Activated CD4-positive, alpha-beta memory T cell treated with anti-CD3 and anti-CD28 coated beads, Interleukin-2, amount 10 ng/mL, durations not matched to agents 7 days and 5 days (primary cell): ENCODE results near the gene FCN3. TPM values are rescaled to one million over a fixed set of nuclear protein-coding genes. Genes with fewer than 3 reads are reported as not detected.

Experiments used
- CTCF ChIA-PET: fragments of 350-600 bp; sonication (Branson Sonifier 250); formaldehyde crosslinking; loops from one replicate; lab custom pipeline; 2021; ENCODE audit warnings: antibody characterized with exemption, inconsistent platforms; lab: Charles Lee
- POLR2A ChIA-PET: fragments of 350-600 bp; sonication (Branson Sonifier 250); formaldehyde crosslinking; loops from one replicate; lab custom pipeline; 2021; ENCODE audit warnings: antibody characterized with exemption; lab: Charles Lee
- DNase-seq: peaks from one replicate; pipeline ENCODE4 v3.0.0-alpha.2; 2020
- H3K27ac Mint-ChIP-seq: one replicate; pipeline ENCODE4 v1.8.0; 2021; ENCODE audit warnings: mild to moderate bottlenecking, mixed read lengths
- H3K27me3 Mint-ChIP-seq: one replicate; pipeline ENCODE4 v1.8.0; 2021; ENCODE audit warnings: mixed read lengths
- H3K36me3 Mint-ChIP-seq: one replicate; pipeline ENCODE4 v1.8.0; 2021; ENCODE audit warnings: low read depth, mixed read lengths
- H3K4me1 Mint-ChIP-seq: one replicate; pipeline ENCODE4 v1.8.0; 2021; ENCODE audit warnings: mixed read lengths
- H3K4me3 Mint-ChIP-seq: one replicate; pipeline ENCODE4 v1.8.0; 2021; ENCODE audit warnings: mild to moderate bottlenecking, mixed read lengths
- H3K9me3 Mint-ChIP-seq: one replicate; pipeline ENCODE4 v1.8.0; 2021; ENCODE audit warnings: mixed read lengths
- total RNA-seq, 2 experiments: library from RNA; stranded (reverse); gene quantifications; one replicate each; pipeline ENCODE4 v1.2.3, GENCODE V29; 2021

FCN3 gene
- total RNA-seq, 2 experiments from 2014 or later, result not detected

GRCh38 chr1:27325286-27325685 lies 49.3 kb downstream of the FCN3 start:
- ChIA-PET POLR2A (interaction anchor here (2.0 kb wide), 1 partner anchor 9 kb away, joined by 4 read pairs; no protein-coding TSS in a partner anchor), CTCF (interaction anchor here (2.5 to 2.6 kb wide), 2 partner anchors 29 to 32 kb away, joined by 8 to 12 read pairs; no protein-coding TSS in a partner anchor)
- Mint-ChIP-seq H3K27ac (no peak overlapping the region), H3K4me3 (no peak overlapping the region), H3K9me3 (no peaks in the 10 kb centered on the region), H3K36me3 (peaks cover 42% of the 10 kb centered on the region), H3K4me1 (peaks cover 57% of the 10 kb centered on the region), H3K27me3 (no peaks in the 10 kb centered on the region)
- DNase-seq, result no peak

- H3K27ac Mint-ChIP-seq, result peak overlapping the region; percentile 89
- ChIA-PET POLR2A (interaction anchor here (1.0 to 2.4 kb wide), 8 partner anchors 10 to 341 kb away, joined by 3 to 26 read pairs (median 4); partner anchors contain the start of genes SLC9A1 and SYTL1), CTCF (interaction anchor here (0.8 to 2.8 kb wide), 11 partner anchors 10 to 168 kb away, joined by 3 to 25 read pairs (median 5); partner anchors contain the start of genes GPR3, SLC9A1 and SYTL1)
- H3K36me3 Mint-ChIP-seq, result peaks cover 31% of the 10 kb centered on the region
- peaks cover 48% of the 10 kb centered on the region for H3K4me1 Mint-ChIP-seq
- no peaks in the 10 kb centered on the region for H3K9me3 Mint-ChIP-seq
- peaks cover 4% of the 10 kb centered on the region for H3K27me3 Mint-ChIP-seq
- no peak for DNase-seq
- peak overlapping the region; percentile 96 for H3K4me3 Mint-ChIP-seq
These were observed 51.9 kb downstream of the FCN3 start for GRCh38 chr1:27322569-27323240.

GRCh38 chr1:27321813-27322568 lies 52.6 kb downstream of the FCN3 start, which contains the start of gene TMEM222:
Gene TMEM222 (plus strand): TSS chr1:27322163. CDS start chr1:27322198, 35 bp downstream.
- peaks cover 46% of the 10 kb centered on the region for H3K4me1 Mint-ChIP-seq
- peak within 1 kb of the TSS; percentile 96 for H3K4me3 Mint-ChIP-seq
- POLR2A ChIA-PET, result interaction anchor here (1.2 to 2.4 kb wide), 4 partner anchors 11 to 341 kb away, joined by 3 to 26 read pairs (median 6); partner anchors contain the start of gene SYTL1
- CTCF ChIA-PET, result interaction anchor here (0.9 to 2.8 kb wide), 8 partner anchors 10 to 73 kb away, joined by 4 to 25 read pairs (median 6); partner anchors contain the start of genes GPR3 and SYTL1
- peak; percentile 98 for DNase-seq
- peak within 1 kb of the TSS; percentile 89 for H3K27ac Mint-ChIP-seq
- H3K9me3 Mint-ChIP-seq, result no peaks in the 10 kb centered on the region
- peaks cover 4% of the 10 kb centered on the region for H3K27me3 Mint-ChIP-seq
- H3K36me3 Mint-ChIP-seq, result peaks cover 30% of the 10 kb centered on the region

Other genes starting within 250 kb of the FCN3 start
- gene SLC9A1, start 219.7 kb downstream of the FCN3 start, total RNA-seq, result 10 to 100 TPM; 26.6 to 27.5 TPM
- 10 to 100 TPM; 45.4 to 47.1 TPM for gene WDTC1, start 140.2 kb downstream of the FCN3 start, total RNA-seq
- gene TMEM222, start 52.7 kb downstream of the FCN3 start, total RNA-seq, result 10 to 100 TPM; 33.7 to 35.7 TPM
- gene SYTL1, start 32.8 kb downstream of the FCN3 start, total RNA-seq, result 100 to 1,000 TPM; 124 to 136 TPM
- 10 to 100 TPM; 10.5 to 11.1 TPM for gene MAP3K6, start 7.9 kb downstream of the FCN3 start, total RNA-seq
- gene CD164L2, start 8.5 kb upstream of the FCN3 start, total RNA-seq, result not detected
- under 1 TPM; 0.58 to 0.65 TPM for gene GPR3, start 17.8 kb upstream of the FCN3 start, total RNA-seq
- gene WASF2, start 115.3 kb upstream of the FCN3 start, total RNA-seq, result 100 to 1,000 TPM; 150 TPM
- gene AHDC1, start 229.3 kb upstream of the FCN3 start, total RNA-seq, result 10 to 100 TPM; 16.9 to 18.9 TPM